Activated CD8-positive, alpha-beta T cell treated with anti-CD3 and anti-CD28 coated beads, Interleukin-2, amount 10 ng/mL, durations not matched to agents 7 days and 5 days (primary cell): ENCODE measurements around the gene ZBED4. TPM values are rescaled to one million over a fixed set of nuclear protein-coding genes. Genes with fewer than 3 reads are reported as not detected.

ENCODE experiments used
- ATAC-seq: fragments of 150-1000 bp; cut with Tn5 transposase; one replicate; pipeline ENCODE4 v1.10.0; 2021; ENCODE audit warnings: moderate library complexity
- CTCF ChIA-PET: fragments of 350-600 bp; sonication (Branson Sonifier 250); formaldehyde crosslinking; loops from one replicate; lab custom pipeline; 2021; ENCODE audit warnings: antibody characterized with exemption; lab: Charles Lee
- POLR2A ChIA-PET: fragments of 350-600 bp; sonication (Branson Sonifier 250); formaldehyde crosslinking; loops from one replicate; lab custom pipeline; 2021; ENCODE audit warnings: antibody characterized with exemption; lab: Charles Lee
- DNase-seq: peaks from one replicate; pipeline ENCODE4 v3.0.0-alpha.2; 2020
- H3K27ac Mint-ChIP-seq: one replicate; pipeline ENCODE4 v1.8.0; 2021; ENCODE audit warnings: mild to moderate bottlenecking, mixed read lengths
- H3K27me3 Mint-ChIP-seq: one replicate; pipeline ENCODE4 v1.8.0; 2021; ENCODE audit warnings: low read depth, mixed read lengths
- H3K36me3 Mint-ChIP-seq: one replicate; pipeline ENCODE4 v1.8.0; 2021; ENCODE audit warnings: low read depth, mixed read lengths
- H3K4me1 Mint-ChIP-seq: one replicate; pipeline ENCODE4 v1.8.0; 2021; ENCODE audit warnings: low read depth, mixed read lengths
- H3K4me3 Mint-ChIP-seq: one replicate; pipeline ENCODE4 v1.8.0; 2021; ENCODE audit warnings: mild to moderate bottlenecking, mixed read lengths
- H3K9me3 Mint-ChIP-seq: one replicate; pipeline ENCODE4 v1.8.0; 2022; ENCODE audit warnings: mixed read lengths; ENCODE audit not compliant: insufficient read depth
- total RNA-seq, 2 experiments: library from RNA; stranded (reverse); gene quantifications; one replicate each; pipeline ENCODE4 v1.2.3, GENCODE V29; 2021

The ZBED4 gene
- total RNA-seq, 2 experiments from 2014 or later = 19.4 to 19.6 TPM

DNA sequence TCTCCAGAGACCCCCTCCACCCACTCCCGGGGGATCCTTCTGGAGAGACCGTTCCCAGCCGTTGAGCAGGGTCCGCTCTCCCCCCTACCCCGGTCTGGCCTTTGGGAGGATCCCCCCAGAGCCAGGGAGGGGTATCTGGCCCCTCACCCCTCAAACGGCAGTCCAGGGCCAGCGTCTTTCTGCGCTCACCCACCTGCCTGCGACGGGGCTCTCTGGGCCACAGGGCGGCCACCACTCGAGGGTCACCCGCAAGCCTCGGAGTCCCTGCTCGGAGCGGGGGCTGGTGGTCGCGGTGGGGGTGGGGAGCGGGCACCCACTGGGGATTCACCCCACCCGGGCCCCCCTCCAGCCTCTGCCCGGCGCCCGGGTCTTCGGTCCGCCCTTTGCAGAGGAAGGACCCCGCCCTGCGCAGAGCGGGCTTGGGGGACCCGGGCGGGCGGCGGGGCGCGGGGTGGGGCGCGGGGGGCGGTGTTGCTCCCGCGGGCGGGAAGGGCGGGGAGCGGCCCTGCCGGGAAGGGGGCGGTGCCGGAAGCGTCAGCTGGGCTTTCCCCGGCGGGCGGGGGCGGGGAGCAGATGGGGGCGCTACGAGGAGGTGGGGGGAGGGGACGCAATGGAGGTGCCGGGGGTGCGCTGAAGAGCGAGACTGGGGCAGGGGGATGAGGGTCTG, 81.4 kb downstream of the ZBED4 start:
- Mint-ChIP-seq H3K4me1 (peaks cover 33% of the 10 kb centered on the region), H3K27me3 (no peaks in the 10 kb centered on the region), H3K9me3 (no peaks in the 10 kb centered on the region), H3K36me3 (peaks cover 2% of the 10 kb centered on the region), H3K27ac (no peak overlapping the region), H3K4me3 (peak overlapping the region; percentile 56)
- DNase-seq = peak; percentile 92
- ChIA-PET POLR2A (interaction anchor here (1.1 kb wide), 1 partner anchor 9 kb away, joined by 4 read pairs; no protein-coding TSS in a partner anchor), CTCF (no interaction called here)
- ATAC-seq = peak; percentile 19

DNA sequence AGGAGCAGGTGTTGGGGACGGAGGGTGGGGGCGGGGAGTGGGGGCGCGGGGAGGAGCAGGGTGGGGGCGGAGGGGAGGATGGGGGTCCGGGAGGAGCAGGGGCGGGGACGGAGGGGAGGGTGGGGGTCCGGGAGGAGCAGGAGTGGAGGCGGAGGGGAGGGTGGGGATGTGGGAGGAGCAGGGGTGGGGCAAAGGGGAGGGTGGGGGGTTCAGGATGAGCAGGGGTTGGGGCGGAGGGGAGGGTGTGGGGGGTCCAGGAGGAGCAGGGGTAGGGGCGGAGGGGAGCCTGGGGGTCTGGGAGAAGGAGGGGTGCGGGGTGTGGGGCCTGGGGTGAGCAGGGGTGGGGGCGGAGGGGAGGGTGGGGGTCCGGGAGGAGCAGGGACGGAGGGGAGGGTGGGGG, 81.9 kb downstream of the ZBED4 start:
- no peaks in the 10 kb centered on the region for H3K9me3 Mint-ChIP-seq
- H3K27ac Mint-ChIP-seq = peak overlapping the region; percentile 46
- H3K4me1 Mint-ChIP-seq = peaks cover 30% of the 10 kb centered on the region
- CTCF ChIA-PET = interaction anchor here (1.0 to 1.4 kb wide), 3 partner anchors 25 to 95 kb away, joined by 3 read pairs; partner anchors contain the start of gene PIM3
- DNase-seq = peak; percentile 63
- no peak for ATAC-seq
- H3K4me3 Mint-ChIP-seq = peak overlapping the region; percentile 68
- POLR2A ChIA-PET = interaction anchor here (1.0 to 1.5 kb wide), 6 partner anchors 10 to 36 kb away, joined by 3 to 10 read pairs (median 4); partner anchors contain the start of genes ALG12, CRELD2 and PIM3
- H3K27me3 Mint-ChIP-seq = no peaks in the 10 kb centered on the region
- H3K36me3 Mint-ChIP-seq = peaks cover 2% of the 10 kb centered on the region

DNA sequence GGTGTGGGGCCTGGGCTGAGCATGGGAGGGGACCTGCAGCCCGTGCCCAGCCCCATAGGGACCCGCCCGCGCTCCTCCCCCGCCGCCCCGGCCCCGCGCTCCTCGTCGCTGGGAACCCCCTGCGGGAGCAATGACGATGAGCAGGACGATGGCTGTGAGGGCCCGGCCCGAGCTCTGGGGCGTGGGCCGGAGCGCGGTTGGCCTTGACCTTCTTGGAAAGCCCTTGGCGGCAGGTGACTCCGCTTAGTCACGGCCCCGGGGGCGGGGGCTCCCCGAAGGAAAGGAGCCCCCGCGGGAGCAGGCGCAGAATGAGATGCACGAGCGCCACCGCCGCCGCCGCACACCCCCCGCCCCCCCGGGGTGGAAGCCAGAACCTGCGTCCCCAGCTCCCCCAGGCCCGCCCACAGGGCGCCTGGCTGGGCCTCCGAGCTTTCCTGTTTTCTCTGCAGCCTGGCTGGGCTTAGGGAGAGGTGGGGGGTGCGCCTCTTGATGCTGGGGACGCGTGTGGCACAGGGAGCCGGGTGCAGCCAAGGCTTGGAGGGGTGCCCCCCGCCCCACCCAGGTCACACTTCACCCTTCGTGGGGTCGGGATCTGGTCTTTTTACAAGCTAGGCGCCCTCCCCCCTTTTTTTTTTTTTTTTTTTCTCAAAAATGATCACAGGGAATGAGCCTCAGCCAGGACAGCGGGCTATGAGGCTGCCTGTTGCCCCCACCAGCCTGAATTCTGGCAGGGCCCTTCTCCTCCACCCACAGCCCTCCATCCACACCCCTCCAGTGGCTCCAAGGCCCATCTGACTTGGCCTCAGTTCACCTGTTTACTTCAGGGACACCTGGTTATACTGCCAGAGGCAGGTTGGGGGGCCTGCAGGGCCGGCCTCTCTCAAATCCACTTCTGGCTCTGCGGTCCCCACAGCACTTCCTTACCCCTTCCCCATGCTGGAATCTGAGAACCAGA, 82.7 kb downstream of the ZBED4 start:
- Mint-ChIP-seq H3K9me3 (no peaks in the 10 kb centered on the region), H3K27me3 (no peaks in the 10 kb centered on the region), H3K36me3 (peaks cover 2% of the 10 kb centered on the region), H3K27ac (peak overlapping the region; percentile 81), H3K4me1 (peaks cover 22% of the 10 kb centered on the region), H3K4me3 (peak overlapping the region; percentile 68)
- ChIA-PET POLR2A (interaction anchor here (0.8 to 1.5 kb wide), 9 partner anchors 11 to 35 kb away, joined by 3 to 10 read pairs (median 4); partner anchors contain the start of genes ALG12, CRELD2 and PIM3), CTCF (interaction anchor here (1.0 to 1.4 kb wide), 3 partner anchors 24 to 94 kb away, joined by 3 read pairs; partner anchors contain the start of gene PIM3)
- DNase-seq (peak; percentile 93), ATAC-seq (peak; percentile 87)

DNA sequence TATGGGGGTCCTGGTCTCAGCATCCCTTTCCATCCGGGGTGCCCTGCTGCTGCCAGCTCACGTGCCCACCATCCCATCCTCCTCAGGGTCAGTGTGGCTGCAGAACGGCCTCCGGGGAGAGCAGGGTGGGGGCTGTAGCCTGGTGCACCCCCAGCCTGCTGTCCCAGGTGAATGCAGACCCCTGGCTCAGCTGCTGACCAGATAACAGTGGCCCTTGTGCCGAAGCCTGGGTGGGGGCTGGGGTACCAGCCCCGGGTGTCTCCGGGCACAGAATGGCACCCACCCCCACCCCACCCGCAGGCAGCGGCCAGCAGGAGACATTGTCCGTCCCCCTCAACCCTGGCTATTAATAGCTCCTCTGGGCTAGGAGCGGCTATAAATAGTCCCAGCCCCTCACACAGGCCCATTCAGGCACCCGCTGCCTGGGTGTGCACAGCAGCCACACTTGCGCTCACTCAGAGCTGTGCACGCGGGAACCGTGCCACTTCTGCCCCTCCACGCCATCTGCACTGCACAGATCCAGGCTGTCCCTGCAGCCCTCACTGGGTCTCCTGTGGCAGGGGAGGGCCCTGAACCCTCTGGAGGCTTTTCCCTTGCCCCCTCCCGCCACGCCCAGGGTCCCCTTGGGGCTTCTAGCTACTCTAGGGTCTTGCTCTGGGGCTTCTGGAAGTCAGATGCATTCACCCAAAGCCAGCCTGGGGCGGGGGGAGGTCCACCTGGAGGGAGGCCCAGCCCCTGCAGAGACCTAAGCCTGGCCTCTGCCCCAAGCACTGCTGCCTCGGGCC, 83.5 kb downstream of the ZBED4 start:
- DNase-seq = no peak
- peaks cover 2% of the 10 kb centered on the region for H3K36me3 Mint-ChIP-seq
- H3K4me1 Mint-ChIP-seq = peaks cover 19% of the 10 kb centered on the region
- no peaks in the 10 kb centered on the region for H3K27me3 Mint-ChIP-seq
- ATAC-seq = no peak
- H3K9me3 Mint-ChIP-seq = no peaks in the 10 kb centered on the region
- ChIA-PET CTCF (interaction anchor here (1.2 to 1.4 kb wide), 2 partner anchors 23 to 87 kb away, joined by 3 read pairs; partner anchors contain the start of gene PIM3), POLR2A (interaction anchor here (1.2 to 1.5 kb wide), 5 partner anchors 22 to 34 kb away, joined by 3 to 10 read pairs (median 4); partner anchors contain the start of gene PIM3)
- peak overlapping the region; percentile 81 for H3K27ac Mint-ChIP-seq
- peak overlapping the region; percentile 68 for H3K4me3 Mint-ChIP-seq

DNA sequence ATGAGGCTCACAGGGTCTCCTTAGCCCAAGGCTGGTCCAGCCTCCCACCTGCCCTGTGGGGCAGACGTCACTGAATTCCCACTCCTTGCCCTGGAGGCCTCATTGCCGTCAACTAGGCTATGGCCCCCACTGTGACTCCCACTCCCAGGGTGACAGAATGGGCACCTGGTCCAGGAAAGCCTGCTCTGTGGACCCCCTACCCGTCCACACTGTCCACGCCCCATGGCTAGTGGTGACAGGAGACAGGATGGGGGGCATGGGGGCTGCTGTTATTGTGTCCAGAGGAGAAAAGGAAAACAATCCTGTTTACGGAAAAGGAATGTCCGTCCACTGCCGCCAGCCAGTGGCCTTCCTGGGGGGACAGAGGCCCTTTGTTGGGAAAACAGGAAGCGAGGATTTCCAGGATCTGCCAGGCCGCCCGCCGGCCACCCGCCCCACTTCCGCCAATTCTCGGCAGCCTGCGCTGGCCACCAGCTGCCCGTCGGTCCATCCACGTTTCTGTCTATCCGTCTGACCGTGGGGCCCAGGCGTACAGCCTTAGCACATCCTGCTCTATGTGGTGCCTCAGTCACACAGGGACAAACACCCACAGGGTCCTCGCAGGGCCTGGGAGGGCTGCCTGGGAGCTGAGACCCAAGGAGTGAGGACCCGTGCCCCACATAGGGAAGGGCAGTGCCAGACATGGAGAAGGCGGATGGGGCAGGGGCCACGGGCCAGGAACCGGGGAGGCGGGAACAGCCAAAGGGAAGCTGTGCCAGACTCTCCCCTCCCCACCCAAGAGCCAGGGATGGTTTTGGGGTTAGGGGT, 84.3 kb downstream of the ZBED4 start:
- Mint-ChIP-seq H3K27me3 (no peaks in the 10 kb centered on the region), H3K4me1 (peaks cover 16% of the 10 kb centered on the region), H3K9me3 (no peaks in the 10 kb centered on the region), H3K27ac (no peak overlapping the region), H3K4me3 (no peak overlapping the region), H3K36me3 (peaks cover 2% of the 10 kb centered on the region)
- CTCF ChIA-PET = no interaction called here
- POLR2A ChIA-PET = no interaction called here
- ATAC-seq (no peak), DNase-seq (peak; percentile 21)

DNA sequence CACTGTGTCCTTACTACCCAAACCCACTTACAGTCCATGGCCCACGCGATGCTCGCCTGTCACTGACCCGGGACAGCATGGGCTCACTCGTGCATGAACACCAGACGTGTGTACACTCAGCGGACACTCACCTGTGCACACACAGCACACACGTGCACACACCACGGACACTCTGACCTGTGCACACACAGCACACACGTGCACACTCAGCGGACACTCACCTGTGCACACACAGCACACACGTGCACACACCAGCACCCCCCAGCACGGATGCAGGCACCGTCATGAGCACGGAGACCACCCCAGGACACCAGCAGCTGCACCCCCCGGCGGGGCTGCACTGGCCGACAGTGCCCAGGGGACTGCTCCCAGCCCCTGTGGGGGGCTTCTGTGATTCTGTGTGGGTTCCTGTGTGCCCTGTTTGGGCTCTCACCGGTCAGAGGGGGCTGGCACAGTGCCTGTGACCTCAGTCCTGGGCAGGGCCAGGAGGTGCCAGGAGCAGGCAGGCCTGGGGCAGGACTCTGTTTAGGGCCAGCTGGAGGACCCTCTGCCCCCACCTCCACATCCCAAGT, 85.0 kb downstream of the ZBED4 start:
- Mint-ChIP-seq H3K4me3 (no peak overlapping the region), H3K27ac (peak overlapping the region; percentile 43), H3K27me3 (no peaks in the 10 kb centered on the region), H3K9me3 (no peaks in the 10 kb centered on the region), H3K4me1 (peaks cover 10% of the 10 kb centered on the region), H3K36me3 (no peaks in the 10 kb centered on the region)
- ATAC-seq (no peak), DNase-seq (peak; percentile 19)
- POLR2A ChIA-PET = interaction anchor here (1.1 kb wide), 1 partner anchor 22 kb away, joined by 4 read pairs; the partner anchor contains the start of gene PIM3
- CTCF ChIA-PET = interaction anchor here (1.8 kb wide), 1 partner anchor 8 kb away, joined by 9 read pairs; no protein-coding TSS in a partner anchor

Other genes starting within 250 kb of the ZBED4 start
- gene BRD1, start 26.0 kb upstream of the ZBED4 start, total RNA-seq = 10 to 100 TPM; 43.0 to 44.3 TPM
- gene ALG12, start 64.6 kb downstream of the ZBED4 start, total RNA-seq = 10 to 100 TPM; 16.3 to 17.4 TPM
- gene CRELD2, start 64.8 kb downstream of the ZBED4 start, total RNA-seq = 10 to 100 TPM; 58.0 to 58.1 TPM
- 10 to 100 TPM; 45.1 to 45.7 TPM for gene PIM3, start 106.9 kb downstream of the ZBED4 start, total RNA-seq
- not detected for gene IL17REL, start 158.9 kb downstream of the ZBED4 start, total RNA-seq
- not detected for gene TTLL8, start 204.5 kb downstream of the ZBED4 start, total RNA-seq
- gene MLC1, start 231.6 kb downstream of the ZBED4 start, total RNA-seq = 1 to 10 TPM; 8.3 to 9.4 TPM
- gene MOV10L1, start 236.2 kb downstream of the ZBED4 start, total RNA-seq = not detected